Right lobe of liver (tissue), 4 donors: ENCODE results near the gene NCS1.

Source experiments
- POLR2A ChIP-seq: fragments of 450-650 bp; IDR thresholded peaks from one replicate; pipeline ENCODE4 v1.6.1; 2017; ENCODE audit warnings: antibody characterized with exemption, mild to moderate bottlenecking
- TF ChIP-seq, protein P1 (sequence below), 4 donors: fragments of 200-600 bp in 3 of 4; fragments of 450-650 bp in 1 of 4; IDR thresholded peaks; one replicate each; pipeline versions ENCODE4 v1.5.1 to v1.8.0; 2016 to 2022; ENCODE audit warnings: antibody characterized with exemption in 4 of 4, mild to moderate bottlenecking in 2 of 4
- donor health status: DM: no; HTN: no; CAD: no.
- donor health status: DM: no; HTN: no; CAD: no.
- donor health status: DM: no; HTN: yes; CAD: no.

DNA sequence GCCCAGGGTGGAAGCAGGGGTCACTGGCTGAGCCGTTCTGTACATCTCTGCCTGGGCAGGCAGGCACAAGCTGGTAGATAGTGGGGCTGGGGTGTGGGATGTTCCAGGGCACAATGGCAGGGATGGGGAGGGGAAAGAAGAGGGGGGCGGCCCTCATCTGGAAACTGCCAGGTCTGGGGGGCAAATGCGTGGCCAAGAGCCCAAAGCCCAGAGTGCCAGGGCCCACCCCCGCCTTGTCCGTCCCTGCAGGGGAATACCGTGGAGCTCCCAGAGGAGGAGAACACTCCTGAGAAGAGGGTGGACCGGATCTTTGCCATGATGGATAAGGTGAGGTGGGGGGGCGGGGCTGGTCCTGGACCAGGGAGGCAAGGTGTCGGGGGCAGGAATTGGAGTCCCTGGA is 50.6 kb downstream of the NCS1 start:
- TF ChIP-seq, protein P1, sequence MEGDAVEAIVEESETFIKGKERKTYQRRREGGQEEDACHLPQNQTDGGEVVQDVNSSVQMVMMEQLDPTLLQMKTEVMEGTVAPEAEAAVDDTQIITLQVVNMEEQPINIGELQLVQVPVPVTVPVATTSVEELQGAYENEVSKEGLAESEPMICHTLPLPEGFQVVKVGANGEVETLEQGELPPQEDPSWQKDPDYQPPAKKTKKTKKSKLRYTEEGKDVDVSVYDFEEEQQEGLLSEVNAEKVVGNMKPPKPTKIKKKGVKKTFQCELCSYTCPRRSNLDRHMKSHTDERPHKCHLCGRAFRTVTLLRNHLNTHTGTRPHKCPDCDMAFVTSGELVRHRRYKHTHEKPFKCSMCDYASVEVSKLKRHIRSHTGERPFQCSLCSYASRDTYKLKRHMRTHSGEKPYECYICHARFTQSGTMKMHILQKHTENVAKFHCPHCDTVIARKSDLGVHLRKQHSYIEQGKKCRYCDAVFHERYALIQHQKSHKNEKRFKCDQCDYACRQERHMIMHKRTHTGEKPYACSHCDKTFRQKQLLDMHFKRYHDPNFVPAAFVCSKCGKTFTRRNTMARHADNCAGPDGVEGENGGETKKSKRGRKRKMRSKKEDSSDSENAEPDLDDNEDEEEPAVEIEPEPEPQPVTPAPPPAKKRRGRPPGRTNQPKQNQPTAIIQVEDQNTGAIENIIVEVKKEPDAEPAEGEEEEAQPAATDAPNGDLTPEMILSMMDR (IDR thresholded peaks at IDR 0.05), result no peak
- no peak for TF ChIP-seq POLR2A
